HG02588 (cell line): ENCODE results near the gene ZNF77.
"Not testable (repeated sequence)": the region's sequence is repeated elsewhere in the genome, so short reads cannot be mapped to it uniquely, and the experiment has no call there.

Experiments used
- ATAC-seq: cut with Tn5 transposase; IDR thresholded peaks from one replicate; pipeline ENCODE4 v1.9.1; 2021; ENCODE audit warnings: mild to moderate bottlenecking, moderate library complexity; ENCODE audit not compliant: unreplicated experiment

ZNF77 gene

DNA sequence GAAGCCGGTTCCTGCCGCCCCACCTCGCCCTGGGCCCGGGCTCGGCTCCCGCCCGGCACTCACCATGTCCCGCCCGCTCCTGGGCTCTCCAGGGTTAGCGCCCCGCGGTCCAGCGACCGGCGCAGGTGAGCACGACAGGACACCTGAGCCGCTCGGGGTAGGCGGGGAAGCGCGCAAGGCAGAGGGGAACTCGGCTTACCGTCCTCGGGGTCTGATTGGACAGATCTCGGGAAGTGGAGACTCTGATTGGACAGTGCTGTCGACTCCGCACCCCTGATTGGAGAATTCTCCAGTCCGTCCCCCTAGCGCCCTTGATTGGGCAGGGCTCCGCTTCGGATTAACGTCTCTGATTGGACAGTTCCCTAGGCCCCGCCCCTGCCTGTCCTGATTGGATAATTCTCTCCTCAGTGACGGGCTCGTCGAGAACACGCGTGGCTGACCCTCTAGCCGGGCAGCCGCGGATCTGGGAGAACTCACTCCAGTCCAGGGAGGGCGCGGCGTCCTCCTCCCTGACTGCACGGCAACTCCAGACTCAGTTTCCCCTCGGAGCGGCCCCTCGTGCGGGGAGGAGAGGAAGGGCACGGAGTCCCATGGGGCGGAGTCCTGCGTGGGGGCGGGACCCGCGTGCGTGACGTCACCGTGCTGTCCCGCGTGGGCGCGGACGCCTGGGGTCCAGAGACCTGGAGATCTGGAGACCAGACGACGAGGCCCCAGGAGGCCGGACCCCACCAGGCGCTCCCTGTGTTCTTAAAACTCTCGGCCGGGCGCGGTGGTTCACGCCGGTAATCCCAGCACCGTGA is at the start of gene ZNF77:
TSS of gene ZNF77 (minus strand) at position 197 of the 800 bp plus-strand sequence. CDS start at position 66, 131 bp downstream.
- peak; percentile 91 for ATAC-seq

DNA sequence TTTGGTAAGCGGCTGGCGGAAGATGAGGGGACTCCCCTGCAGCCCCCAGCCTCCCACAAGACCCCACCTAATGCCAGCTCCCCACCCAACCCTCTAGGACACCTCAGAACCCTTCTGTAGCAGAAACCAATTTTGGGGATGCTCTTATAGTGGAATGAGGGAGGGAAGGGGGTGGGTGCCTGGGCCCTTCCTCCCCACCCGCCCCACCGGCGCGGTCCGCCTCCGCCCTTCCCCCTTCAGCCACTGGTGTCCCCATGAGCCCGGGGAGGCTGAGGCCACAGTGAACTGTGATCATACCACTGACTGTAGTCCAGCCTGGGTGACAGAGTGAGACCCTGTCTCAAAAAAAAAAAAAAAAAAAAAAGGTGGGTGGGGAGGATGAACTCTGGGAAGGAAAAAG is 48.8 kb upstream of the ZNF77 start:
- no peak for ATAC-seq

DNA sequence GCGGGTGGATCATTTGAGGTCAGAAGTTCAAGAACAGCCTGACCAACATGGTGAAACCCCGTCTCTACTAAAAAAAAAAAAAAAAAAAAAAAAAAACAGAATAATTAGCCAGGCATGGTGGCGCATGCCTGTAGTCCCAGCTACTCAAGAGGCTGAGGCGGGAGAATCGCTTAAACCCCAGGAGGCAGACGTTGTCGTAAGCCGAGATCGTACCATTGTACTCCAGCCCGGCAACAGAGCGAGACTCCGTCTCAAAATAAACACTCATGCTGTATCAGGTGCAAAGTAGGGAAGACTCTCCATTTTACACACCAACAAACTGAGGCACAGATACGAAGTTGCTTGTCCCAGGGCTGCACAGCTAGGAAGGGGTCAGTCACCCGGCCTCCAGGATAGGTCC is 48.2 kb upstream of the ZNF77 start:
- no peak for ATAC-seq

GRCh38 chr19:2992333-2992732 is 47.6 kb upstream of the ZNF77 start:
- not testable (repeated sequence) for ATAC-seq

- ATAC-seq: no peak
These were observed 44.6 kb upstream of the ZNF77 start for GRCh38 chr19:2989236-2989946.

GRCh38 chr19:2988568-2988967 is 43.8 kb upstream of the ZNF77 start:
- no peak for ATAC-seq

GRCh38 chr19:2987797-2988196 is 43.0 kb upstream of the ZNF77 start:
- ATAC-seq: no peak

- ATAC-seq: no peak
These were observed 42.3 kb upstream of the ZNF77 start for GRCh38 chr19:2986951-2987524.

GRCh38 chr19:2984215-2984528 is 39.4 kb upstream of the ZNF77 start:
- ATAC-seq: no peak

DNA sequence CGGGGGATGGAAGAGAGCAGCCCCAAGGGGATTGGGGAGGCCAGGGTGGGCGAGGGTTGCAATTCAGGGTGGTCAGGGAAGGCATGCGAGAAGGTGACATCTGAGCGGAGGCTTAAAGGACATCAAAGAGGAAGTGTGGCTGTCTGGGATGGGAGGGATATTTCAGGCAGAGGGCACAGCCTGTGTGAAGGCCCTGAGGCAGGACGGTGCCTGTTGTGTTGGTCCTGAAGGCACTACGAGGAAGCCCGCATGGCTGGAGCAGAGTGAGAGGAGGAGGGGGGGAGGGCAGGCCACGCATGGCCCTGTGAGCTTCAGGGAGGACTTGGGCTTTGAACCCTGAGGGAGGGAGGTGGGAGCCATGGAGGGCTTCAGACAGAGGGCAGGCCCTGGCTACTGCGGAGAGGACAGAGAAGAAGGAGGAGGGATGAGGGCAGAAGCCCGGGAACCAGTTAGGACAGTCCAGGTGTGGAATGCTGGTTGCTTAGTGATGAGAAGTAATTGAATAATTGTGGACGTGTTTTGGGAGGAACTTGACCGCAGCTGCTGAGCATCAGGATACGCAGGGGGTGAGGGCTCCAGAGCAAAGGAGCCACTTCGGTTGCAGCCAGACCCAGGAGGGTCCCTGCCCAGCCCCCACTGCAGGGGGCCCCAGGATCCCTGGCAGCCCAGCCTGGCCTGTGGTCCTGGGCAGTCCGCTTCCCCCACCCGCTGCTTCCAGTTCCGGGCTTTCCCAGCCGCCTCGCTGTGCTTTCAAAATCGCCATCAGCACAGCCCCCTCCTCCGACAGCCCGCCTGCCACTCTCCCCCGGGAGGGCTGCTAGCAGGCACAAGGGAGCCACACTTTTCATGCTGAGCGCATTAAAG is 38.8 kb upstream of the ZNF77 start:
- no peak for ATAC-seq

- no peak for ATAC-seq
These were observed 38.2 kb upstream of the ZNF77 start for GRCh38 chr19:2982983-2983350.

DNA sequence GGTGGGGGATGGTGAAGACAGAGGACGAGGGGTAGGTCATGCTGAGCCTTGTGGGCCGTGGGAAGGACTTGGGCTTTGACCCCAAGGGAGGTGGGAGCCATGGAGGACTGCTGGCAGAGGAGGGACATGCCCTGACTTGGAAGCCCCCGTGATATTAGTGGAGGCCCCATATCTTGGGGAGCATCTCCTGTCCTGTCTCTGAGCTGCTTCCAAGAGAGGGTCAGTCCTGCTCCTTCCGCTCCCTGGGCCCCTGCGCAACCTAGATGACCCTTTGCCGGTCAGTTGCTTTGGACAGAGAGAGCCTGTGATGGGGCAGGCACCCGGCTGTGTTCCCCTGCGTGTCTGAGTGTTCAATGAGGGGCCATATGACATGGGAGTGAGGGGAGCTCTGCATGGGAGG is 37.8 kb upstream of the ZNF77 start:
- no peak for ATAC-seq

DNA sequence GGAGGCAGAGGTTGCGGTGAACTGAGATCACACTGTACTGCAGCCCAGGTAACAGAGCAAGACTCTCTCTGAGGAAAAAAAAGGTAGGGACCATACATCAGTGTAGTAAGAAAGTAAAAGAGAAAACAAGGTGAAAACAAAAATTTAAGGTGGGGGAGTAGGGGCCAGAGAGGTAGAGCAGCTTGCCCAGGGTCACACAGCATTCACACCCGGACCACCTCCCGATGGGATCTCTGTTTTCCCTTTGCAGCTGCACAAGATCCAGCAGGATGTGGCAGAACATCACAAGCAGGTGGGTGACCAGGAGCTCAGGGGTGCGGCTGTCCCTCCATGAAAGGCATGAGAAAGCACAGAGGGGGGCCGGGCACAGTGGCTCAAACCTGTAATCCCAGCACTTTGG is 37.1 kb upstream of the ZNF77 start:
- ATAC-seq: no peak

- no peak for ATAC-seq
These were observed 34.0 kb upstream of the ZNF77 start for GRCh38 chr19:2978772-2979171.

- no peak for ATAC-seq
These were observed 33.5 kb upstream of the ZNF77 start for GRCh38 chr19:2978166-2978767.

GRCh38 chr19:2977746-2978138 is 33.0 kb upstream of the ZNF77 start:
- peak; percentile 15 for ATAC-seq

DNA sequence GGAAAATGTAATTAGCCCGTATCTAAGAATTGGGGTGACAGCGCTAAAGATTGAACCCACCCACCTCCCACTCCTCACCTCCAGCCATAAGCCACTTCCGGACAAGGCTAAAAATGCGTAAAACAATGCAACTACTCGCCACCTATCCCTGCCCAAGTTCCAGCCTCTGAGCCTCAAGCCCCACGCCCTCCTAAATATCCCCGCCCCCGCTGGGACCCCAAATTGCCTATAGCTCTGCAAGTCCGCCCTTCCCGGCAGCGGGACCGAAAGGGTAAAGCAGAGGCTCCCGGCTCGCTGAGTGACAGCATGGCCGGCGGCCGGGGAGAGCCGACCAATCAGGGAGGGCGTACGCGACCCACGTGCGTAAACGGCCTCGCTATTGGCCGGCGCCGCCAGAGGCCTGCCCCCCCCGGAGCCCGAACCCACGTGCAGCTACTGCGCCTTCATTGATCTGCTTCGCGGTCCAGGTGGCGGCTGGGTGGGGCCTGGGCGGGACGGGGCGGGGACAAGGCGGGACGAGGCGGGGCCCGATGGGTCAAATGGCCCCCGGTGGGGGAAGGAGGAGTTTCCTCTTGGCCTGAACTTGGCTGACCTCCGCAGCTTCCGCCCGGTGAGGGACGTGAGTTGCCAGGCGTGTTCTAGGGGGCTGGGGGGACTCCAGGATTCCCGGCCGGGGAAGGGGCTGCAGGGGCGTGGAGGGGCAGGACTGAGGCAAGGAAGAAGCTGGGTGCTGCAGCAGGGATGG is 32.4 kb upstream of the ZNF77 start, which contains the start of gene TLE6:
TSS of gene TLE6 (plus strand) at position 564 of the 745 bp plus-strand sequence. CDS start 670 bp downstream, outside the sequence.
- peak; percentile 91 for ATAC-seq

DNA sequence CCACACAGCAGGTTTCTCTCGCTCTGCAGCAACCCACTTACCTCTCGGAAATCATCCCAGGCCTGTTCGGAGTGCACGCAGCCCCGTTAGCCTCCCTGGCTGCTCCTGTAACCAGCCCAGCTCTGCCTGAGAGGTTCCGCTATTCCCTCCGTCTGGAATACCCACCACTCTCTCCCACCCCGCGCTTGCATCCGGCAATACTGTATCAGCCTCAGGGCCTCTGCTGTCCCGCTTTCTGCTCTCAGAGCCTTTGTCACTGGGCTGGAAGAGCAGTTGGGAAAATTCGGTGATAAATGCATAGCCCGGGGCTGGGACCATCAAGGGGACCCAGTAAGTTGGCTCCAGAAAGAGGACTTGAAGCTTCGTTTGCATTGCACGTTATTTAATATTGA is 31.8 kb upstream of the ZNF77 start:
- ATAC-seq: no peak

- ATAC-seq: no peak
These were observed 29.7 kb upstream of the ZNF77 start for GRCh38 chr19:2974342-2975041.
